ENCODE measurements around the gene SPEM2.

The SPEM2 gene

GRCh38 chr17:7437950-7438614 lies 12.7 kb downstream of the SPEM2 start:
- DNase-seq (ENCODE audit: low read depth): no peak
- no peak for TF ChIP-seq CTCF (IDR thresholded peaks at IDR 0.05; ENCODE audit: low read length, missing control alignments)

GRCh38 chr17:7438656-7439460 lies 13.4 kb downstream of the SPEM2 start:
- no peak for DNase-seq (ENCODE audit: low read depth)
- TF ChIP-seq CTCF (IDR thresholded peaks at IDR 0.05; ENCODE audit: low read length, missing control alignments): no peak
- H3K4me3 ChIP-seq (replicated peaks; ENCODE audit: low read depth, low read length): no peak overlapping the region

More at GRCh38 chr17:7437950-7438614, 12.7 kb downstream of the SPEM2 start:
- peak overlapping the region; percentile 10 for H3K4me3 ChIP-seq (replicated peaks; ENCODE audit: low read depth, low read length)

GRCh38 chr17:7439462-7440112 lies 14.2 kb downstream of the SPEM2 start, which contains the start of gene FGF11:
Gene FGF11, plus strand, starts transcription at chr17:7439512. Its CDS starts 109 bp downstream, at chr17:7439621.
- peak within 1 kb of the TSS; percentile 44 for H3K4me3 ChIP-seq (replicated peaks; ENCODE audit: low read depth, low read length)
- DNase-seq (ENCODE audit: low read depth): no peak
- TF ChIP-seq CTCF (IDR thresholded peaks at IDR 0.05; ENCODE audit: low read length, missing control alignments): no peak

DNA sequence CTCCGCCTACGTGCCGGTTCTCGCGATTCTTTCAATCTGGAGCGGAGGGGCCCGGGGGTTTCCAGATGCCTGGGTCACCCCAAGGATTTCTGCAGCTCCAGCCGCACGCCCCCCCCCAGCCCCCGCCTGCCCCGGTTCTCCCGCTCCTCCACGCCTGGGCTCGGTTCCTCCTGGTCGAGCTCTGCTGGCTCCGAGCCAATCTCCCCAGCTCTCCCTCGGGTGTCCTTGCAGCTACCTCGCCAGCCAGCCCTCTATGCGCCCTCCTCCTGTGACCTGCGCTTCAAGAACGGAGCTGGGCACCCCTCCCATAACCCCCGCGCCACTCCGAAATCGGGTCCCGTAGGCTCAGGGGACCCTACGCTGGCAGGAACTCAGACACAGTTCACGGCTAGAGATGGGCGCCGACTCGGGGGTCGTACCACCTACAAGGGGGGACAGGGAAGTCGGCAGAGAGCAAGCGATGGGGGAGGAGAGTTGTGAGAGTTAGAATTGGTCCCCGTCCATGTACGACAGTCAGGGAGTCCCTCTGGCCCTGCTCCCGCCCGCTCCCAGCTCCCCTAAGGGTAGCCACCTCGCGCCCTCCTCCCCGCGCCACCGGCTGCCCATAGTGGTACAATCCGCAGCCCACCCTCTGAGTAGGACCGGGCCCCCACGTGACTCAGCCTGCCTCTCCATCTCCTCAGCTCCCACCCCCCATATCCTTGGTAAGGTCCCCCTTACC lies 14.9 kb downstream of the SPEM2 start:
- no peak for TF ChIP-seq CTCF (IDR thresholded peaks at IDR 0.05; ENCODE audit: low read length, missing control alignments)
- peak overlapping the region; percentile 44 for H3K4me3 ChIP-seq (replicated peaks; ENCODE audit: low read depth, low read length)
- DNase-seq (ENCODE audit: low read depth): no peak

- TF ChIP-seq CTCF (IDR thresholded peaks at IDR 0.05; ENCODE audit: low read length, missing control alignments): peak; percentile 3
- DNase-seq (ENCODE audit: low read depth): no peak
- H3K4me3 ChIP-seq (replicated peaks; ENCODE audit: low read depth, low read length): no peak overlapping the region
Measured at GRCh38 chr17:7440834-7441195, 15.4 kb downstream of the SPEM2 start.

GRCh38 chr17:7441266-7441665 lies 15.8 kb downstream of the SPEM2 start:
- no peak overlapping the region for H3K4me3 ChIP-seq (replicated peaks; ENCODE audit: low read depth, low read length)
- no peak for DNase-seq (ENCODE audit: low read depth)
- TF ChIP-seq CTCF (IDR thresholded peaks at IDR 0.05; ENCODE audit: low read length, missing control alignments): no peak

All from fibroblast of pulmonary artery (primary cell).